A549 (cell line): Measurements from ENCODE around the gene ZNF346. TPM values are rescaled to one million over a fixed set of nuclear protein-coding genes. Genes with fewer than 3 reads are reported as not detected.

ENCODE experiments used
- ATAC-seq, 2 experiments: fragments of 200-7000 bp in 1 of 2; fragments of >200 bp in 1 of 2; cut with Nextera tagmentation in 1 of 2; cut with Tn5 transposase in 1 of 2; 3 replicates each; pipeline versions ENCODE4 v1.8.0 to v1.9.1; 2018 to 2020; ENCODE audit warnings: mild to moderate bottlenecking in 1 of 2, moderate library complexity in 1 of 2
- CTCF ChIA-PET: fragments of 300-600 bp; sonication (Branson Sonifier 250); formaldehyde crosslinking; extraction: SDS; loops from one replicate; lab custom pipeline; 2021; ENCODE audit warnings: antibody characterized with exemption, inconsistent platforms; lab: Yijun Ruan, JAX
- POLR2A ChIA-PET: fragments of 350-600 bp; formaldehyde crosslinking; extraction: SDS; loops from one replicate; lab custom pipeline; 2021; ENCODE audit warnings: antibody characterized with exemption, inconsistent platforms; lab: Yijun Ruan, JAX
- DNase-seq, 2 experiments: peaks; one replicate each; pipeline versions ENCODE4 v3.0.0 to v3.0.0-alpha.2; 2011 to 2016; ENCODE audit warnings: low read depth in 1 of 2, low spot score in 1 of 2
- FAIRE-seq: peaks from 2 replicates; lab custom pipeline; 2011; peaks lifted over from hg19 to GRCh38; lab: Jason Lieb, UNC
- H3K27ac ChIP-seq, 2 experiments: fragments of >200 bp; sonication (Bioruptor Twin); formaldehyde crosslinking; 3 replicates each; pipeline ENCODE4 v1.5.1; 2016 to 2017
- H3K4me1 ChIP-seq: fragments of >200 bp; sonication (Bioruptor Twin); formaldehyde crosslinking; 3 replicates; pipeline ENCODE4 v1.6.1; 2016
- H3K4me2 ChIP-seq: fragments of >200 bp; sonication (Bioruptor Twin); formaldehyde crosslinking; 3 replicates; pipeline ENCODE4 v1.6.1; 2016
- H3K4me3 ChIP-seq: fragments of >200 bp; sonication (Bioruptor Twin); formaldehyde crosslinking; 3 replicates; pipeline ENCODE4 v1.5.1; 2016
- H3K9me3 ChIP-seq: fragments of >200 bp; sonication (Bioruptor Twin); formaldehyde crosslinking; 3 replicates; pipeline ENCODE4 v1.6.1; 2016
- BHLHE40 ChIP-seq: IDR thresholded peaks from 2 replicates; pipeline ENCODE4 v1.6.1; 2012; ENCODE audit warnings: low read depth, low read length, inconsistent platforms
- CBX8 ChIP-seq: fragments of 200-600 bp; sonication (generic); IDR thresholded peaks from 2 replicates; pipeline ENCODE4 v1.6.1; 2016
- CEBPB ChIP-seq, 2 experiments: fragments of >200 bp in 1 of 2; sonication (Bioruptor Twin) in 1 of 2; formaldehyde crosslinking in 1 of 2; IDR thresholded peaks; 2 replicates each; pipeline ENCODE4 v1.6.1; 2012 to 2016
- CHD2 ChIP-seq: fragments of 150-350 bp; IDR thresholded peaks from 2 replicates; pipeline ENCODE4 v1.6.1; 2014; ENCODE audit warnings: low read length; ENCODE audit not compliant: partially characterized antibody
- EHMT2 ChIP-seq: fragments of 200-600 bp; sonication (generic); IDR thresholded peaks from 2 replicates; pipeline ENCODE4 v1.6.1; 2016; ENCODE audit warnings: antibody characterized with exemption, low read depth, mild to moderate bottlenecking, moderate library complexity
- EP300 ChIP-seq, 2 experiments: fragments of >200 bp; sonication (Bioruptor Twin); formaldehyde crosslinking; IDR thresholded peaks; 2 replicates in 1 of 2; 3 replicates in 1 of 2; pipeline ENCODE4 v1.6.1; 2016 to 2017
- ESRRA ChIP-seq: fragments of 150-350 bp; IDR thresholded peaks from 2 replicates; pipeline ENCODE4 v1.6.1; 2014; ENCODE audit warnings: mild to moderate bottlenecking, low read length, borderline replicate concordance
- FOSB ChIP-seq: fragments of 250-450 bp; sonication (Bioruptor Pico); IDR thresholded peaks from 2 replicates; pipeline ENCODE4 v1.5.0; 2020; ENCODE audit warnings: mild to moderate bottlenecking, moderate library complexity
- HDAC2 ChIP-seq: fragments of 200-600 bp; sonication (generic); IDR thresholded peaks from 2 replicates; pipeline ENCODE4 v1.6.1; 2016
- HOXB13 ChIP-seq: fragments of 250-450 bp; sonication (Bioruptor Pico); IDR thresholded peaks from 2 replicates; pipeline ENCODE4 v1.5.0; 2020; ENCODE audit warnings: low read depth, mild to moderate bottlenecking, moderate library complexity
- JUN ChIP-seq, 2 experiments: fragments of >200 bp; sonication (Bioruptor Twin); formaldehyde crosslinking; IDR thresholded peaks; 2 replicates in 1 of 2; 3 replicates in 1 of 2; pipeline ENCODE4 v1.6.1; 2016 to 2017
- JUNB ChIP-seq: fragments of >200 bp; sonication (Bioruptor Twin); formaldehyde crosslinking; IDR thresholded peaks from 2 replicates; pipeline ENCODE4 v1.6.1; 2016
- KDM1A ChIP-seq: fragments of 200-600 bp; sonication (generic); IDR thresholded peaks from 2 replicates; pipeline ENCODE4 v1.6.1; 2016; ENCODE audit warnings: low read depth, mild to moderate bottlenecking
- KDM5A ChIP-seq: fragments of 200-600 bp; sonication (generic); IDR thresholded peaks from 2 replicates; pipeline ENCODE4 v1.6.1; 2016; ENCODE audit warnings: antibody characterized with exemption, mild to moderate bottlenecking
- MAZ ChIP-seq: fragments of 150-350 bp; IDR thresholded peaks from 2 replicates; pipeline ENCODE4 v1.6.1; 2014; ENCODE audit warnings: antibody characterized with exemption, low read depth, low read length, borderline replicate concordance
- MYC ChIP-seq: IDR thresholded peaks from 2 replicates; pipeline ENCODE4 v1.6.1; 2012; ENCODE audit warnings: mild to moderate bottlenecking, inconsistent platforms, low read length, improper control_type of control experiment, borderline replicate concordance
- NFE2L2 ChIP-seq: fragments of 150-350 bp; conservative IDR thresholded peaks from 2 replicates; pipeline ENCODE4 v1.6.1; 2014; ENCODE audit warnings: low read length
- POLR2AphosphoS2 ChIP-seq: conservative IDR thresholded peaks from 2 replicates; pipeline ENCODE4 v1.6.1; 2012; ENCODE audit warnings: low read length, improper control_type of control experiment, inconsistent platforms
- RAD21 ChIP-seq, 2 experiments: fragments of >200 bp in 1 of 2; sonication (Bioruptor Twin) in 1 of 2; formaldehyde crosslinking in 1 of 2; IDR thresholded peaks in 1 of 2; conservative IDR thresholded peaks in 1 of 2; 2 replicates in 1 of 2; 3 replicates in 1 of 2; pipeline ENCODE4 v1.6.1; 2012 to 2018; ENCODE audit warnings: inconsistent platforms in 1 of 2
- RARB ChIP-seq: fragments of 250-450 bp; sonication (Bioruptor Pico); IDR thresholded peaks from 2 replicates; pipeline ENCODE4 v1.8.0; 2021; ENCODE audit warnings: mild to moderate bottlenecking, moderate library complexity
- RCOR1 ChIP-seq: fragments of 150-350 bp; IDR thresholded peaks from 2 replicates; pipeline ENCODE4 v1.6.1; 2014; ENCODE audit warnings: antibody characterized with exemption, low read length, low read depth
- RFX5 ChIP-seq: fragments of 450-650 bp; IDR thresholded peaks from 2 replicates; pipeline ENCODE4 v1.7.1; 2014; ENCODE audit warnings: antibody characterized with exemption, mild to moderate bottlenecking, moderate library complexity
- RNF2 ChIP-seq: fragments of 200-600 bp; sonication (generic); IDR thresholded peaks from 2 replicates; pipeline ENCODE4 v1.6.1; 2016; ENCODE audit warnings: low read depth, mild to moderate bottlenecking, antibody characterized with exemption, moderate library complexity, borderline replicate concordance
- TFCP2L1 ChIP-seq: fragments of 250-450 bp; sonication (Bioruptor Pico); IDR thresholded peaks from 2 replicates; pipeline ENCODE4 v1.5.0; 2021; ENCODE audit warnings: mild to moderate bottlenecking
- TP53 ChIP-seq: fragments of 250-450 bp; sonication (Bioruptor Pico); IDR thresholded peaks from 2 replicates; pipeline ENCODE4 v1.5.0; 2021; ENCODE audit warnings: mild to moderate bottlenecking, moderate library complexity
- ZC3H11A ChIP-seq: fragments of 450-650 bp; IDR thresholded peaks from 2 replicates; pipeline ENCODE4 v1.6.1; 2014; ENCODE audit warnings: antibody characterized with exemption, mild to moderate bottlenecking
- ZNF302 ChIP-seq: fragments of 250-450 bp; sonication (Bioruptor Pico); IDR thresholded peaks from 2 replicates; pipeline ENCODE4 v1.9.0; 2021; ENCODE audit warnings: inconsistent platforms, mild to moderate bottlenecking, moderate library complexity
- ZSCAN20 ChIP-seq: fragments of 250-450 bp; sonication (Bioruptor Pico); IDR thresholded peaks from 2 replicates; pipeline ENCODE4 v1.8.0; 2022; ENCODE audit warnings: mild to moderate bottlenecking, moderate library complexity
- WGBS: methylation state at CpG from one replicate; pipeline ENCODE4 v1.1.6; 2017; ENCODE audit errors: missing lambda C conversion rate; 5-methylcytosine and 5-hydroxymethylcytosine counted together
- polyA plus RNA-seq, 4 experiments: library from polyadenylated mRNA; depleted of rRNA in 3 of 4; stranded (reverse); fragments of >200 nt; fragmentation: RNase III in 1 of 4; extraction: RNeasy Plus Mini Kit Qiagen cat#74134 plus additional on column Dnase treatment in 1 of 4; gene quantifications; 2 replicates in 3 of 4; 3 replicates in 1 of 4; pipeline ENCODE4 v1.2.3, GENCODE V29; 2011 to 2017
- TF ChIP-seq, protein P1 (sequence below): fragments of 150-350 bp; IDR thresholded peaks from 2 replicates; pipeline ENCODE4 v1.6.1; 2014; ENCODE audit warnings: low read depth, mild to moderate bottlenecking, low read length
- TF ChIP-seq, protein P2 (sequence below): IDR thresholded peaks from 2 replicates; pipeline ENCODE4 v1.6.1; 2012

ZNF346 gene
- polyA plus RNA-seq, 2 of the 4 experiments (the other 2 are of a cell fraction): 13.5 to 14.1 TPM

DNA sequence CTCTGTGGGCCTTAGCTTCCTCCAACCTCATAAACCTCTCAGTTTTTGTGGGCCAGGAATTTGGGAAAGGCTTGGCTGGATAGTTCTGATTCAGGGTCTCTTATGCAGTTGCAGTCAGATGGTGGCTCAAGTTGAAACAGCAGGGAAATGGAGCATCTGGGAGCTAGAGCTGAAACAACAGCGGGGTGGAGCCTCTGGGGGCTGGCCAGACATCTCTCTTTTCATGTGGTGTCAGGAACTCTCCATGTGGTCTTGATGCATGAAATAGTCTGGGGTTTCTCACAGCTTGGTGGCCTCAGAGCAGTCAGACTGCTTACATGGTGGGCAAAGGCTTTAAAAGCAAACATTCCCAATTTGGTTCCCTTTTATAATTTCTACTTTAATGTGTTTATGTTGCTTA, 13.5 kb downstream of the ZNF346 start:
- FAIRE-seq: no peak
- no peak overlapping the region for H3K4me2 ChIP-seq
- TF ChIP-seq HOXB13 (CRISPR knock-in tag): no peak
- TF ChIP-seq TFCP2L1: no peak
- TF ChIP-seq JUN (IDR thresholded peaks at IDR 0.05): no peak
- no peak for TF ChIP-seq FOSB (CRISPR knock-in tag)
- no peak for TF ChIP-seq KDM1A
- TF ChIP-seq TP53 (CRISPR knock-in tag): no peak
- TF ChIP-seq CBX8: no peak
- TF ChIP-seq ZSCAN20 (CRISPR knock-in tag): no peak
- no peak for TF ChIP-seq CHD2
- TF ChIP-seq RNF2: no peak
- no peak for TF ChIP-seq MAZ
- no peak for TF ChIP-seq RAD21 (conservative IDR thresholded peaks at IDR 0.05 in 1 of 2, IDR thresholded peaks at IDR 0.05 in 1 of 2)
- no peak for TF ChIP-seq BHLHE40
- no peak for TF ChIP-seq RFX5
- TF ChIP-seq JUNB: no peak
- no peak for TF ChIP-seq RCOR1
- no peak for TF ChIP-seq RARB
- no peak for TF ChIP-seq ZC3H11A
- TF ChIP-seq MYC: no peak
- TF ChIP-seq, protein P1, sequence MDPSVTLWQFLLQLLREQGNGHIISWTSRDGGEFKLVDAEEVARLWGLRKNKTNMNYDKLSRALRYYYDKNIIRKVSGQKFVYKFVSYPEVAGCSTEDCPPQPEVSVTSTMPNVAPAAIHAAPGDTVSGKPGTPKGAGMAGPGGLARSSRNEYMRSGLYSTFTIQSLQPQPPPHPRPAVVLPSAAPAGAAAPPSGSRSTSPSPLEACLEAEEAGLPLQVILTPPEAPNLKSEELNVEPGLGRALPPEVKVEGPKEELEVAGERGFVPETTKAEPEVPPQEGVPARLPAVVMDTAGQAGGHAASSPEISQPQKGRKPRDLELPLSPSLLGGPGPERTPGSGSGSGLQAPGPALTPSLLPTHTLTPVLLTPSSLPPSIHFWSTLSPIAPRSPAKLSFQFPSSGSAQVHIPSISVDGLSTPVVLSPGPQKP: no peak
- TF ChIP-seq, all 56 proteins: peak for 0
- 100% methylated on average over 1 of the region's 1 CpG for WGBS
- DNase-seq: no peak
- H3K4me1 ChIP-seq: no peaks in the 10 kb centered on the region
- ChIA-PET CTCF (interaction anchor here (2.1 kb wide), 1 partner anchor 36 kb away, joined by 8 read pairs; no protein-coding TSS in a partner anchor), POLR2A (no interaction called here)
- no peak for ATAC-seq
- no peaks in the 10 kb centered on the region for H3K9me3 ChIP-seq
- H3K4me3 ChIP-seq: no peak overlapping the region
- no peak overlapping the region for H3K27ac ChIP-seq

DNA sequence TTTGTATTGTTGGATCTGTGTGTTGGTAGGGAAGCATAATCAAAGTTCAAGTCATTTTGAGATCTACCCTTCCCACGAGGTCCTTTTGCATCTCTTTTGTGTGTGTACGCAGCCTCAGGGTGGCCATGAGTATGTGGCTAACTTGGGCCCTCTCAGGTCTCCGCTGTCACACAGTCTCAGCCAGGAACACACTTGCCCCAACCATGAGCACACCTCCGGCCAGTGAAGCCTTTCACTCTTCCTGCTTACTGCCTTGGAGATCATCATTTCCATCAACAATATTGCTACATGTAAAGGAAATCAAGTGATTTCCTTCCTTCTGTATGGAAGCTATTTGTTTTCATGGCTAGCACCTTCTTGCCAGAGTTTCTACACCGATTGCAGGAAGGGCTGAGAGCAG, 13.9 kb downstream of the ZNF346 start:
- H3K4me3 ChIP-seq: no peak overlapping the region
- H3K27ac ChIP-seq: no peak overlapping the region
- TF ChIP-seq KDM1A: no peak
- TF ChIP-seq RARB: no peak
- no peak for TF ChIP-seq FOSB (CRISPR knock-in tag)
- TF ChIP-seq HDAC2: no peak
- TF ChIP-seq EP300 (IDR thresholded peaks at IDR 0.05): no peak
- TF ChIP-seq, protein P2, sequence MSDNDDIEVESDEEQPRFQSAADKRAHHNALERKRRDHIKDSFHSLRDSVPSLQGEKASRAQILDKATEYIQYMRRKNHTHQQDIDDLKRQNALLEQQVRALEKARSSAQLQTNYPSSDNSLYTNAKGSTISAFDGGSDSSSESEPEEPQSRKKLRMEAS: no peak
- no peak for TF ChIP-seq ZNF302 (CRISPR knock-in tag)
- no peak for TF ChIP-seq BHLHE40
- TF ChIP-seq JUNB: no peak
- TF ChIP-seq CEBPB (IDR thresholded peaks at IDR 0.05): no peak
- no peak for TF ChIP-seq ESRRA
- no peak for TF ChIP-seq EHMT2
- TF ChIP-seq, protein P1: no peak
- no peak for TF ChIP-seq NFE2L2
- TF ChIP-seq KDM5A: no peak
- TF ChIP-seq POLR2AphosphoS2: no peak
- no peak for FAIRE-seq
- H3K4me1 ChIP-seq: no peaks in the 10 kb centered on the region
- ATAC-seq: no peak
- 68% methylated on average over 5 of the region's 5 CpGs for WGBS
- POLR2A ChIA-PET: no interaction called here
- no peak overlapping the region for H3K4me2 ChIP-seq
- no peak for DNase-seq
- no peaks in the 10 kb centered on the region for H3K9me3 ChIP-seq
- CTCF ChIA-PET: interaction anchor here (2.1 kb wide), 1 partner anchor 36 kb away, joined by 8 read pairs; no protein-coding TSS in a partner anchor
